NB4 (cell line): Measurements from ENCODE around the gene IL17RC.

ENCODE experiments used
- POLR2A ChIP-seq: IDR thresholded peaks from 2 replicates; pipeline ENCODE4 v1.6.1; 2011; ENCODE audit warnings: mild to moderate bottlenecking; ENCODE audit not compliant: insufficient read length; ENCODE audit errors: extremely low read depth
- TF ChIP-seq, protein P1 (sequence below): IDR thresholded peaks from one replicate; pipeline ENCODE4 v1.5.1; 2012; ENCODE audit warnings: low read depth, low read length
- TF ChIP-seq, protein P2 (sequence below): IDR thresholded peaks from 2 replicates; pipeline ENCODE4 v1.6.1; 2011; ENCODE audit warnings: low read depth, low read length

DNA sequence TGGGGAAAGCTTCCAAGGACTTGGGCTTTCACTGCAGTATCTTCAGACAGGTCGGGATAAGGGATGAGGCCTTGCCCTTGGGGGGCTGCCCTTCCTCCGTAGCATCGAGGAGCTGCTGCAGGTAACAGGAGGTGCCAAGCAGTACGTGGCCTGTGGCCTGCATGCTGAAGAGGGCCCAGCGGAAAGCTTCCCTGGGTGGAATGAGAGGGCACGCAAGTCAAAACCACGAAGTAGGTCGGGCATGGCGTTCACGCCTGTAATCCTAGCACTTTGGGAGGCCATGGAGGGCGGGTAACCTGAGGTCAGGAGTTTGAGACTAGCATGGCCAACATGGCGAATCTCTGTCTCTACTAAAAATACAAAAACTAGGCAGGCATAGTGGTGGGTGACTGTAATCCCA is 49.8 kb upstream of the IL17RC start:
- TF ChIP-seq POLR2A = no peak
- TF ChIP-seq, protein P1, sequence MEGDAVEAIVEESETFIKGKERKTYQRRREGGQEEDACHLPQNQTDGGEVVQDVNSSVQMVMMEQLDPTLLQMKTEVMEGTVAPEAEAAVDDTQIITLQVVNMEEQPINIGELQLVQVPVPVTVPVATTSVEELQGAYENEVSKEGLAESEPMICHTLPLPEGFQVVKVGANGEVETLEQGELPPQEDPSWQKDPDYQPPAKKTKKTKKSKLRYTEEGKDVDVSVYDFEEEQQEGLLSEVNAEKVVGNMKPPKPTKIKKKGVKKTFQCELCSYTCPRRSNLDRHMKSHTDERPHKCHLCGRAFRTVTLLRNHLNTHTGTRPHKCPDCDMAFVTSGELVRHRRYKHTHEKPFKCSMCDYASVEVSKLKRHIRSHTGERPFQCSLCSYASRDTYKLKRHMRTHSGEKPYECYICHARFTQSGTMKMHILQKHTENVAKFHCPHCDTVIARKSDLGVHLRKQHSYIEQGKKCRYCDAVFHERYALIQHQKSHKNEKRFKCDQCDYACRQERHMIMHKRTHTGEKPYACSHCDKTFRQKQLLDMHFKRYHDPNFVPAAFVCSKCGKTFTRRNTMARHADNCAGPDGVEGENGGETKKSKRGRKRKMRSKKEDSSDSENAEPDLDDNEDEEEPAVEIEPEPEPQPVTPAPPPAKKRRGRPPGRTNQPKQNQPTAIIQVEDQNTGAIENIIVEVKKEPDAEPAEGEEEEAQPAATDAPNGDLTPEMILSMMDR = no peak
- TF ChIP-seq, protein P2, sequence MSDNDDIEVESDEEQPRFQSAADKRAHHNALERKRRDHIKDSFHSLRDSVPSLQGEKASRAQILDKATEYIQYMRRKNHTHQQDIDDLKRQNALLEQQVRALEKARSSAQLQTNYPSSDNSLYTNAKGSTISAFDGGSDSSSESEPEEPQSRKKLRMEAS = no peak
